GF-D8 (cell line): Measurements from ENCODE around the gene VPS37C.
A peak's percentile ranks its signal among the peaks of the same experiment; 100 is the strongest.
"Not testable (repeated sequence)": the region's sequence is repeated elsewhere in the genome, so short reads cannot be mapped to it uniquely, and the experiment has no call there.

ENCODE experiments used
- DNase-seq: peaks from one replicate; lab custom pipeline; 2025; lab: John Stamatoyannopoulos, UW

Gene VPS37C

DNA sequence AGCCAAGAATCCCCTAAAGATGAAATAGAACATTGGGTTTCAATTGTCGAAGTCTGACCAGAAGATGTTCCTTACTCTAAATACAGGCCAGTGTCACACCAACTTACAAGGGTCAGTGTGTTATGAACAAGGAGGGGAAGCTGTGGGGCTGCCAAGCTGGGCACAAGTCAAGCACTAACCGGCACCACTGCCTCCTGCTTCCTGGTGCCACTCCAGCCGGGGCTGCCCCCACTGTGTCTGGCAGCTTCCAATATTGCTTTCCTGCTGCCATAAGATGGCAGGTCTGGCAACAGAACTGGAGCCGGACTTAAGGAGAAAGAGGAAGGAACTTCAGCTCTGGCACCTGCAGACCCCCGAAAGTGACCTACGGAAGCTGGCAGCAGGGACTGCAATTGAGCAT lies 13.7 kb upstream of the VPS37C start:
- no peak for DNase-seq

DNA sequence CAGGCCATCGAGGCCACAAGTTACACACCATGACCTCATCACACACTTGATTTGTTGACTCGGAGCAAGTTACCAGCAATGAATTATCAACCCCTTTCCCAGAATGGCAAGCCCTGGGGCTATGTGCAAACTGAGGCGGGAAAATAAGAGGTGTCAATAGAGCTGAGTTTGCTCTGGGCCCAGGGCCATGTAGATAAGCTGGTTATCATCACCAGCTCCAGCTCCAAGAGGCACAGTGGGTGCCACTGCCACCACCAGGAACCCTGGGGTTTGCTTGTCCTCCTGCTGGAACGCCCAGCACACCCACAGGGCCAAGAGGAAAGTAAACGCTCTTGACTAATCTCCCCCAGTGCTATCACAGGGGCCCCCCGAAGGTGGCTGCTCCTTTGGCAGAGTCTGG lies 13.0 kb upstream of the VPS37C start:
- no peak for DNase-seq

DNA sequence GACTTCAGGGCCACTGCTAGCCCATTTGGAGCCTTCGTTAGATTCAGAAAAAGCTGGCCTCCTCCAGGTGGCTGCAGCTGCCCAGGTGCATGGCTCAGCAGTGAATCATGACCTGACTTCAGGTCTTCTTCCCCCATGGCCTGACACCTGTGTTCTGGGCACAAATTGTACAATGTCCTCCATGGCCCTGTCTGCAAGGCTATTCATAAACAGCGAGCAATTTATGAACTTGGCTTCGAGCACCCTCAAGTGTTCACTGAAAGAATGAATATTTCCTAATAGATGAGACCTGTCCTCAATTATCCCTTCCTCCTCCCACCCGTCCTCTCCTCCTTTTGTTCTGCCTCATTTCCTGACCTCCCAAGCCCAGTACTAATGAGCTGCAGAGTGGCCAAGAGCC lies 12.2 kb upstream of the VPS37C start:
- DNase-seq = no peak

DNA sequence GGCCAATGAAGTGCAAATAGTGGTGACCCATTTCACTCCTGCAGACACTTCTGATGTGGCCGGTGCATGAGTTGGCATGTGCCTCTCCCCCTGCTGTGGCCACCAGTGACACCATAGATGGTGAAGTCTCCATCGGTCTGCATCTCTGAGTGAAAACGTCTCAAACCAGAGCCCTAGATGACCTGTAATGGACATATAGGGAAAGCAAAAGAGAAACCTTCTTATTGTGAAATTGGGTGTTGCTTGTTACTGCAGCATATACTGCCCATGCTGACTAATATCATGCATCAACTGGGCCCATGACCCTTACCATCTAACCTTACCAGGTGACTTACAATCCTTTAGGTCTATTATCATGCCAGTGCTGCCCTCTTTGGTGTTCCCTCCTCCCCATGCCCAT lies 11.7 kb upstream of the VPS37C start:
- DNase-seq = no peak

DNA sequence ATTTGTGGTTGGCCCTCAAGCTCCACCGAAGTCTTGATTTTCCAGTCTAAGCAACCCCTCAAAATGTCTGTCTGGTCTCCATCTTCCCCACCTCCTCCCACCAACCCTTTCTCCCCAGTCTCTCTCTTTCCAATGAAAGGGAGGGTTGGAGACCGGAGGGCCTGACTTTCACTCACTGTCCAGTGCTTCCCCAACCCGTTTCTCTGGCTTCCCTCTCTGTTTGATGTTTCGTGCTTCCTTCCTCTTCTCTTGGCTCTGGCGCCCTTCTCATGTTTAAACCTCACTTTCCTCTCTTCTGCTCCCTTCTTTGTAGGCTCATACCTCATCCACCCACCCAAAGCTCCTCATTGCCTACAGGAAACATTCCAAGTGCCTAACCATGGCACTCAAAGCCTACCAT lies 11.1 kb upstream of the VPS37C start:
- no peak for DNase-seq

DNA sequence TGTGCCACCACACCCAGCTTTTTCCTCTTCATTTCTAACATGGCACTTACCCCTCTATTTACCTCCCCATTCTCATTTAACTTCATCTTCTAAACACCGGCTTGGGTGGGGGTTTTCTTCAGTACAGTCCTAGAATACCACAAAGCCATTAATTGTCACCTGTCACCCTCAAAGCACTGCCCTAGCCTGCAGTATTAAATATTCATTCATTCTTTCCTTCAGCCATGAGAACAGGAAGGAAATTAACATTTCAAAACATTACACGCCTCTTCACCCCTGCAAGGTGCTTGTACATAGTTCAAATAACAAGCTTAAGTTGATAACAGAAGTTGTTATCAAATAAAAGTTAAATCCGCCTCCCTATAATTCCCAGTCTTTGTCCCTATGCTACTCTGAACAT lies 10.7 kb upstream of the VPS37C start:
- DNase-seq = peak; percentile 20

DNA sequence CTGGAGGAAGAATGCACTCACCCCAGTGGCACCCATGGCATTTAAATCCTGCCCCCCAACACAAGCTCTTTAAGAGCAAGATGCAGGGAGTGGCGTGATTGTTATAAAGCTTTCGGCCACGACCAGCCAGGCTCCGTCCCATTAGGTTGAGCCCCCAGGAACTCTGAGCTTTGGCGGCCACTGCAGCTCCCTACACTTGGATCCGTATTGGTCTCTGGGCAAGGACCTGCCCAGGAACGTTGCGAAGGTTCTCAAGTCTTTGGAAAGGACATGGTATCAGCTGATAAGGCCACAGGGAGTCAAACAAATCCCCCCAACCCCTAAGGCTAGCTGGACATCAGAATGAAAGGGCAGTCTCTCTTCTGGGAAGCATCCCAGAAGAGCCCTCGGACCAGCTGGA lies 9.3 kb upstream of the VPS37C start:
- no peak for DNase-seq

DNA sequence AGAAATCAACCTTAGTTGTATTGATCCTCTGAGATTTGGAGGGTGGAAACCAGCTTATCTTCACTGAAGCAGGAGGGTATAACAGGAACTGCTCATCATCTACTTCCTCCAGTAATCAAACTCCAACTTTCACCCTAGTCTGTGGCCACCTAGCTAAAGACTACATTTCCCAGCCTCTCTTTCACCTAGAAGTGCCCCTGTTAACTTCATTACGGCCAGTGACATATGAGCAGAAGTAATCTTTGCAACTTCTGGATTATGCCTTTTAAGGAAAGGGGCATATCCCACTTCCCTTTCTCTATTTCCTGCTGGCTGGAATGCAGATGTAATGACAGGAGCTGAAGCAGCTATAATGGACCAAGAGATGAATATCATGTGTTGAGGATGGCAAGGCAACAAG lies 7.6 kb upstream of the VPS37C start:
- peak; percentile 34 for DNase-seq

DNA sequence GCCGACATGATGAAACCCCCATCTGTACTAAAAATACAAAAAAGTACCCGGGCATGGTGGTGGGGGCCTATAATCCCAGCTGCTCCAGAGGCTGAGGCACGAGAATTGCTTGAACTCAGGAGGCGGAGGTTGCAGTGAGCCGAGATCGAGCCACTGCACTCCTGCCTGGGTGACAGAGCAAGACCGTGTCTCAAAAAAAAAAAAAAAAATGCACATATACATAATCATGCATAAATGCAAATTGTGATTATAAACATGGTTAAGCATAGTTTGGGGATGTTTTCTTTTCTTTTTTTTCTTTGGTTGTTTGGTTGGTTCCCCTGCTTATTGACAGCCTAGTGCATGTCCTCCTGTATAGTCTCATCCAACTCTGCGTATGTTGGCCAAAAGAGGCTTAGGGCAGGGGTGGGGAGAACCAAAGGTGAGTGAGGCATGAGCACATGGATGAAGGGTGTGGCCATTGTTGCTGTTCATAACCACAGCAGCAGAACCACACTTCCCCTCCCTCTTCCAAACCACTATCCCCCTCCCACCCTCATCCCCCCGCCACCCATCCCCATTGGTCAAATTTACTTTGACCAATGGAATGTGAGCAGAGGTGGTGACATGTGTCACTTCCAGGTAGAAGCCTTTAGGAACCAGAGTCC lies 6.9 kb upstream of the VPS37C start:
- no peak for DNase-seq

DNA sequence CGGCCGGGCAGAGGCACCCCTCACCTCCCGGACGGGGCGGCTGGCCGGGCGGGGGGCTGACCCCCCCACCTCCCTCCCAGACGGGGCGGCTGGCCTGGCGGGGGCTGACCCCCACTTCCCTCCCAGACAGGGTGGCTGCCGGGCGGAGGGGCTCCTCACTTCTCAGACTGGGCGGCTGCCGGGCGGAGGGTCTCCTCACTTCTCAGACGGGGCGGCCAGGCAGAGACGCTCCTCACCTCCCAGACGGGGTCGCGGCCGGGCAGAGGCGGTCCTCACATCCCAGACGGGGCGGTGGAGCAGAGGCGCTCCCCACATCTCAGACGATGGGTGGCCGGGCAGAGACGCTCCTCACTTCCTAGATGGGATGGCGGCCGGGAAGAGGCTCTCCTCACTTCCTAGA lies 5.1 kb upstream of the VPS37C start:
- DNase-seq = not testable (repeated sequence)

DNA sequence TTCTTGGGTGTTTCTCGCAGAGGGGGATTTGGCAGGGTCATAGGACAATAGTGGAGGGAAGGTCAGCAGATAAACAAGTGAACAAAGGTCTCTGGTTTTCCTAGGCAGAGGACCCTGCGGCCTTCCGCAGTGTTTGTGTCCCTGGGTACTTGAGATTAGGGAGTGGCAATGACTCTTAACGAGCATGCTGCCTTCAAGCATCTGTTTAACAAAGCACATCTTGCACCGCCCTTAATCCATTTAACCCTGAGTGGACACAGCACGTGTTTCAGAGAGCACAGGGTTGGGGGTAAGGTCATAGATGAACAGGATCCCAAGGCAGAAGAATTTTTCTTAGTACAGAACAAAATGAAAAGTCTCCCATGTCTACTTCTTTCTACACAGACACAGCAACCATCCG lies 4.6 kb upstream of the VPS37C start:
- not testable (repeated sequence) for DNase-seq

DNA sequence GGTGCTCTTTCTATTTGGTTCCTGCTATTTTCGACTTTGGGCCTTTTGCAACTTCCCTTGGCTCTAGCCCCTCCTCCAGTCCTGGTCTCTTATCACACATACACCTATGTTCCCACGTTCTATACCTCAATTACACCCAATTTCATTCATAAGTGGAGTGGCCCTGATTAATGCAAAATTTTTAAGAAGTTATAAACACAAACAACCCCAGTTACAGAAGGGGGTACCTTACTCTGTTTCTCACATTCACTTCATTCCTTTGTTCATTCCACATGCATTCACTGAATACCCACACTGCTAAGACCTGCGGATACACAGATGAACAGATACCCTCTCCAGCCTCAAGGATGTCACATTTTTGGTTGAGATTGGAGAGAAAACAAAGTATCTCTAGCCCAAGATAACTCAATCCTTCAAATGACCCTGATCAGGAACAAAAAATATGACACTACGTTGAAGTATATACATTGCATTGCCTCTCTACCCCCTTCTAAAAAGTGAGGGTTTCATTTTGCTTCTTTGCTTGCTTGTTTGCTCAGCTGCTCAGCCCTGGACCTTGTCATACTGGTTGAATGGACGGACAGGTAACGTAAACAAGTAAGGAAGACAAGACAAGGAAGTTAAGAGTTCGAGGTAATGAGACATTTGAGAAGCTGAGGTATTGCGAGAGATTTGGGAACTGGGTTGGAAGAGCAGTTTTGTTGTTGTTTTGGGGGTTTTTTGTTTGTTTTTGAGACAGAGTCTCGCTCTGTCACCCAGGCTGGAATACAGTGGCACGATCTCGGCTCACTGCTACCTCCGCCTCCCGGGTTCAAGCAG lies 3.6 kb upstream of the VPS37C start:
- no peak for DNase-seq

DNA sequence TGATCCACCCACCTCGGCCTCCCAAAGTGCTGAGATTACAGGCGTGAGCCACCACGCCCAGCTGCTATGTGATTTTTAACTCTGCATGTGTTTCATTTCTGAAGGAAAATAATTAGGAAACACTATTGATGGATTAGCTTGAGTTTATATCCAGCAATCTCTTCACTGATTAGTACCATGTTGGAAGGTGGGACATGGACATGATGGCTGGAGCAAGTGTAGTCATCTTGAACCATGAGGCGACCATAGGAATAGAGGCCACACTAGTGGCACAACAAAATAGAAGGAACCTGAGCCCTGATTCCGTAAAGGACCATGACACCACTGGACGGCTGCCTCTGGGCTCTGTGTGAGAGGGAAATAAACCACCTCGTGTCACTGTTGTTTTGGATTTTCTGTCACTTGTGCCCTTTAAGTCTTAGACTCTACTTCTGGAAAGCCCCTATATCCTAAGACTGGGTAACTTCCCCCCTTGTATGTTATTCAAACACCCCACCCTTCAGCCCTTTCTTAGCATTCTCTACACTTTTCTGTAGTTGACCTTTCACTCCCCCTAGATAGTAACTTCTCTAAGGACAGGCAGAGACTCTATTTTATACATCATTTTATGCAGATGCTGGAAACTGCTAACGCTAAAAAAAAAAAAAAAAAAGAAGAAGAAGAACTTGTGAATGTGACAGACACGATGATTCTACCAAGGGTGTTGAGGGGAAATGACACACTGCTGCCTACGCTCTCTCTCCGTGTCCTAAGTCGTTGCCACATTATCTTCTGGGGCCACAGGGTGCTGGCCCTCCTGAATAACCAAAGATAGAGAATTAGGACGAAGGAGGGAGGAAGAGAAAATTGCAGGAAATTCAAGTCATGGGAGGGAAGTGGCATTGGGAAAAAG lies 2.7 kb upstream of the VPS37C start:
- DNase-seq = peak; percentile 76

DNA sequence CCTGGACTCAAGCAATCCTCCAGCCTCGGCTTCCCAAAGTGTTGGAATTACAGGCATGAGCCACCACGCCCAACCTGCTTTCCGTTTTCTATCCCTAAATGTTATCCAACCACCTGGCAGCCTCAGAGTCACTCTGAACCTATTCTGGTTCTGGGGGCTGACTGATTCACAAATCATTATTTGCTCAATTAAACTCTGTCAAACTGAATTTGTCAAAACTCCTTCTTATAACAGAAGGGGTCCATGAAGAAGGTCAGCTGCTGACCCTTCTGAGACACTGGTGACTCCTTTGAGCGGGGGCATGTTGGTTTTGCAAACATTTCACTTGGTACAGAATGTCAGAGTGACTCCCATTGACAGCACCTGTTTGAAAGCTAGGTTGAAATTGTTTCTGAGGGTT lies 1.8 kb upstream of the VPS37C start:
- DNase-seq = no peak

DNA sequence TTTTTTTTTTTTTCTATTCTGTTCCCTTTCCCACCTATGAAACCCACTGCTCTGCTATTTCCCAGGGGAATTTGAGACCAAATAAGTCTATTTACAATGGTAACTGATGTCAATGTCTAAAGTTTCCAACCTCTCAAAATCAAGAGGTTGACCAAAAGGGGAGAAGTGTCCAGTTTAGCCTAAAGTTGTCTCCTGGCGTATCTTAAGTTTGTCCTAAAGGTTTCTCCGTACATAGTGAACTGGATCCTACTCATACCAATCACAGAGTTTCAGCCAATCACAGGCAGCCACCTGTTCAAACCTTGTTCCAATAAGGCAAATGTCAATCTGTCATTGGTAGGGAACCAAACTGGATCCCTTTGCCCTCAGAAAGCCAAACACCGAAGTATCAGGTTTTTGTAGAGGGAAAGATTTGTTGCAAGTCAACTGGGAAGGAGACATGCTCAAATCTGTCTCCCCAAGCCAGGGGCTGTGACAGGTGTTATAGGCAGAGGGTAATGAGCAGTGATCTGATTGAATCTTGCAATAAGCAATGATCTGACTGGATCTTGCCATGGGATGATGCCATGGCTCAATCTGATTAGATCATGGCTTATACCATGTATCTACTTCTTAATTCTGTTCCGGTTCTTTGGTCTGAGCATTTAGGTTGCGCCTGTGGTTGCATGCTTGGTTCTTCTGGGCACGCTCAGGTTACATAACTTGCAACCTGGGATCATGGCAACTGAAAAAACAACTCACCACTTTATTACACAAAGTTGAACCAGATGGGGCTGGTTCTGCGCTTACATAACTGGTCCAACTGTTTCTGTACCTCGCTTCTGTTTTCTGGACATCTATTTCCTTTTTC lies 1.1 kb upstream of the VPS37C start:
- DNase-seq = peak; percentile 77

DNA sequence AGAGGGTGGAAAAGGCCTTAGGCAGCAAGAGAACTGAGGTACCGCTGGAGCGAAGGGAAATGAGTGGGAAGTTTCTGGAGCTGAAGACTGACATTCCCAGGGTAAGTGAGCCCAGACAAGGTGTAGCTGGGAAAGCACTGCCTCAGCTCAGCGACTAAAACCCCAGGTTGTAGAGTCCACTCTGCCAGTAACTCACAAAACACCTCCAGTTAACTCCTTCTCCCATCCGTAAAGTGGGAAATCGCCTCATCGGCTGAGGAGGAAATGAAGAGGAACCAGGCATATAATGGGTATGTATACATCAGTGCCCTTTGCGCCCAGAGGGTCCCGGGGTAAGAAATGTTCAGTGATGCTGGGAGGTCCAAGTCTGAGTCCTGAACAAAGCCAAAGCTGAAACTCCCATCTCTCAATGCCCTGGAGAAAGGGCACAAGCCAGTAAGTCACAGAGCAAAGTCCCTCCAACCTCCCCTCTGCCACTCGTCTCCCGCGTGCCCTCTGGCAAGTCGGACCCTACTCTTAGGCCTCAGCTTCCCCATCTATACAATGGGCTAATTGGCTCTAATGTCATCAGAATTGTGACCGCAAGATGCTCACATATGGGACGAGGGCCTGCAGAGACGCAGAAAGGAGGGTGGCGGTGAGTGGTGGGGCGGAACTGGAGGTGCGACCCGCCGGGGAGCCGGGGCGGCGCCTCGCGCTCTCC lies 588 bp downstream of the VPS37C start:
- no peak for DNase-seq

DNA sequence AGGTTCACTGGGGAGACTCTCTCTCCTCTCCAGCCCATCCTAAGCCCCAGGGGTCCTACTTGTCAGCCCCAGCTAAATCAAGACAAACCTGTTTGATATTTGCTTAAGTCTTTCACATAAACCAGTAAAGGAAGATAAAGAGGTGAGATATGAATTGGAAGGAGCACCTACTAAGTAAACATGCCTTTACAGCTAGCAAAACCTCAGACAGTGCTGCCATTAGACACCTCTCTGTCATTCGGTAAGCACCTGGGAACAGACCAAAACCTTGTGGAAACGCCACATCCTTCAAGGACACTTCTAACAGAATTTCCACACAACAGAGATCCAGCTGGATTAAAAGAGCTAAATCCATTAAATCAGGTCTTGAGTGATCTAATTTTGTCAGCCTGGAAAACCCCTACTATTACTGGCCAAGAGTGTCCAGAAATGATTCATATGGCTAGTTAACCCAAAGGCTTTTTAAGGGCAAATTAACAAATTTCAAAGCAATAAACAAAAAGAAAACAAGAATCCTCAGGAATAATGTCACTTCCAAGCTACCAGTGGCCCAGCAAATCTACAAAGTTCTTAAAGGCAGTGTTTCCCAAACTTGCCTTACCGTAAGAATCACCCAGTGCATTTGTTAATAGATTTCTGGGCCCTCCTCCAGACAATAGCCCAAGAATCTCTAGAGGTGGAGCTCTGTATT lies 2.4 kb downstream of the VPS37C start:
- DNase-seq = no peak

DNA sequence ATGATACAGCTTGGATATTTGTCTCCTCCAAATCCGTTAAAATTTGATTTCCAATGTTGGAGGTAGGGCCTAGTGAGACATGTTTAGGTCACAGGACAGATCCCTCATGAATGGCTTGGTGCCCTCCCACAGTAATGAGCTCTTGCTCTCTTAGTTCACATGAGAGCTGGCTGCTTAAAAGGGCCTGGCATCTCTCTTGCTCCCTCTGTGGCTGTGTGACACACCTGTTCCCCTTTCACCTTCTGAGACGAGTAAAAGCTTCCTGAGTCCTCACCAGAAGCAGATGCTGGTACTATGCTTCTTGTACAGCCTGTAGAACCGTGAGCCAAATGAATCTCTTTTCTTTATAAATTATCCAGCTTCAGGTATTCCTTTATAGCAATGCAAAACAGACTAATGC lies 3.5 kb downstream of the VPS37C start:
- DNase-seq = no peak

DNA sequence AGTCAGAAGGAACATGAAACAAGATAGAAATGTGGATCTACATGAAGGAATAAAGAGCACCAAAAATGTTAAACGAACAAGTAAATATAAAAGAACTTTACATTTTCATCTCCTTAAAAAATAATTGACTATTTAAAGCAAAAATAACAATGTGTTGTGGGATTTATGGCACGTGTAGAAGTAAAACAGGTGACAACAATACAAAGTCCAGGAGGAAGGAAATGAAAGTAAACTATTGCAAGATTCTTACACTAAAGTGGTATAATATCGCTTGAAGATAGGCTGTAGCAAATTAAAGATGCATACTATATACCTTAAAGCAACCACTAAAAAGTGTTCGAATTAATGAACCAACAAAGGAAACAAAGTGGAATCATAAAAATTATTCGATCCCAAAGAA lies 5.5 kb downstream of the VPS37C start:
- DNase-seq = no peak

DNA sequence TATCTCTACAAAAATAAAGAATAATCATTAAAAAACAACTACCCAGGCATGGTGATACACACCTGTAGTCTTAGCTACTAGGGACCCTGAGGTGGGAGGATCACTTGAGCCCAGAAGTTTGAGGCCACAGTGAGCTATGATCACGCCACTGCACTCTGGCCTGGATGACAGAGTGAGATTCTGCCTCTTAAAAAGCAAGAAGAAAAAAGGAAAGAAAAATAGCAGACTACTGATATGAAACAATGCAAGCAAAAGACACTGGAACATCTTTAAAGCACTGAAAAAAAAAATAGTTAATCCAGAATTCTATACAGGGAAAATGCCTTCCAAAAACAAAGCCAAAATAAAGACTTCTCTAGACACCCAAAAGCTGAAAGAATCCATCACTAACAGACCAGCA lies 5.9 kb downstream of the VPS37C start:
- no peak for DNase-seq

DNA sequence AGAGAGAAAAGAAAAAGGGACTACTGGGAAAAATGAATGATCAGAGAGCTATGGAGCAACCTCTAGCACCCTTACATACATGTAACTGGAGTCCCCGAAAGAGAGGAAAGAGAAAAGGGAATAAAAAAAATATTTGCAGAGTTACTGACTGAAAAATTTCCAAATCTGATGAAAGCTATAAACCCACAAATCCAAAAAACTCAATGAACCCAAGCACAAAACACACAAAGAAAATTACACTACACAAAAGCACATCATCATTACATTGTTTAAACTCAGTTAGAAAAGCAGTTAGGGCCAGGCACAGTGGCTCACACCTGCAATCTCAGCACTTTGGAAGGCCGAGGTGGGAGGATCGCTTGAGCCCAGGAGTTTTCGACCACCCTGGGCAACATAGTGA lies 6.7 kb downstream of the VPS37C start:
- no peak for DNase-seq
